Activated T-cell treated with anti-CD3 and anti-CD28 coated beads, Interleukin-2, amount 50 U/mL, for 72 hours (primary cell): ENCODE data around the gene AGBL3. TPM values are rescaled to one million over a fixed set of nuclear protein-coding genes. Genes with fewer than 3 reads are reported as not detected.

Source experiments
- ATAC-seq, 2 donors: fragments of 150-1000 bp; cut with Tn5 transposase; replicated peaks in 1 of 2; 2 replicates each; pipeline ENCODE4 v1.10.0; 2021; ENCODE audit warnings: moderate library complexity in 2 of 2, mild to moderate bottlenecking in 1 of 2
- DNase-seq, 2 donors: peaks; one replicate each; pipeline ENCODE4 v3.0.0; 2021 to 2022; ENCODE audit warnings: mixed read lengths in 1 of 2
- H3K27ac Mint-ChIP-seq: one replicate; pipeline ENCODE4 v1.8.0; 2022; ENCODE audit warnings: mild to moderate bottlenecking, moderate library complexity, mixed read lengths
- H3K27me3 Mint-ChIP-seq: one replicate; pipeline ENCODE4 v1.8.0; 2022; ENCODE audit warnings: low read depth, mixed read lengths
- H3K36me3 Mint-ChIP-seq, 2 donors: one replicate each; pipeline ENCODE4 v1.8.0; 2022; ENCODE audit warnings: mixed read lengths in 2 of 2, mild to moderate bottlenecking in 1 of 2; ENCODE audit not compliant: insufficient read depth in 2 of 2
- H3K4me1 Mint-ChIP-seq: one replicate; pipeline ENCODE4 v1.8.0; 2022; ENCODE audit warnings: low read depth, mixed read lengths
- H3K4me3 Mint-ChIP-seq, 2 donors: one replicate each; pipeline ENCODE4 v1.8.0; 2022; ENCODE audit warnings: mild to moderate bottlenecking in 2 of 2, mixed read lengths in 2 of 2, moderate library complexity in 2 of 2
- H3K9me3 Mint-ChIP-seq, 2 donors: one replicate each; pipeline ENCODE4 v1.8.0; 2022; ENCODE audit warnings: mixed read lengths in 2 of 2
- total RNA-seq, 2 donors: library from RNA; stranded (reverse); gene quantifications; one replicate each; pipeline ENCODE4 v1.2.3, GENCODE V29; 2022

Gene AGBL3
- total RNA-seq, 2 donors from 2014 or later, result 2.4 to 3.8 TPM

DNA sequence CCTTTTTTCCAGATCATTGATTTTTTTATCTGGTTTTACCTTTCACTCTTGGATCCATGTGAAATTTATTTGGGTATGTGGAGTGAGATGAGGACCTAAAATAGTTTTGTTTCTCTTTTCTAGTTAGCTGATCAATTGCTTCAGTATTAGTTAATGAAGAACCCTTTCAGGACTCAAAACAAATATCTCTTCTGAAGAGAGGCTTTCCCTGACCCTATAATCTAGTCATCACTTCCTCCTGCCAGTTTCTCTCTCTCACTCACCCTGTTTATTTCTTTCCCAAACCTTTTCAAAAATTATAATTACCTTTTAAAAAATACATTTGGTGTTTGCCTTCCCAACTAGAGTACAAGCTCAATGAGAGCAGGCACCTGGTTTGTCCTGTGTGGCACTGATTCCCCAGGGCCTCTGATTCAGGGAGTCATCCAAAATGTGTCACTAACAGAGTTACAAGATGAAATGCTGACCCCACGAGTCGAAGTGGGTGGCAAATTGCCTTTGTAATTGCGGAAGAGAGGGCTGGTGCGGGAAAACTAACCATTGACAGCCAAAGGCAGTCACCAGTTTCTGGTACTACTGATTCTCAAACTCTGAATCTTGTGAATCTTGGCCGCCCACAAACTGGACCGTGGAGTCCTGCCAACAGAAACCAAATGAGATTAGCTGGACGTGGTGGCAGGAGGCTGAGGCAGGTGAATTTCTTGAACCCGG lies 163.9 kb downstream of the AGBL3 start:
- Mint-ChIP-seq H3K27me3 (no peaks in the 10 kb centered on the region), H3K27ac (peak overlapping the region; percentile 75), H3K36me3 (peaks cover 32 to 49% of the 10 kb centered on the region in 2 donors), H3K4me3 (peak overlapping the region; percentile 81 to 84), H3K4me1 (peaks cover 81% of the 10 kb centered on the region), H3K9me3 (peaks cover 9 to 21% of the 10 kb centered on the region in 2 donors)
- DNase-seq (no peak), ATAC-seq (no peak)

DNA sequence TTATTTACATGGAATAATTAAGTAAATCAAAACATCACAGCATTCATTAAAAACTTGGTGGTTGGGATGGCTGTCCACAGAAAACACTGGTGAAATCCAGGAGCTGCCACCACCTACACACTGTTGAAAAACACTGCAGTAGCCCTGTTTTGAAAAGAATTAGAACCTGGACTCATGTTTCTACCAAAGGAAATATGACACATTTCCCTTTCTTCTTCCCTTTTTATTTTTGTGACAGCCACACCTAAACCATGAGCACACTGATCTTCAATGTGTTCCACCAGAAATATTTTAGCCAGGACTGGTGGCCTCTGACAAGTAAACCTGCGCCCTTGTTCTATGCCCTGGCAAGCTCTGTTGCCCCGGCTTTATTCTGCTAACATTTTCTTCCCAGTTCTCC lies 164.8 kb downstream of the AGBL3 start:
- peaks cover 35 to 57% of the 10 kb centered on the region in 2 donors for H3K36me3 Mint-ChIP-seq
- H3K4me1 Mint-ChIP-seq, result peaks cover 72% of the 10 kb centered on the region
- H3K27me3 Mint-ChIP-seq, result no peaks in the 10 kb centered on the region
- DNase-seq (no peak), ATAC-seq (no peak)
- H3K9me3 Mint-ChIP-seq, result peaks cover 12 to 24% of the 10 kb centered on the region in 2 donors
- H3K27ac Mint-ChIP-seq, result no peak overlapping the region
- H3K4me3 Mint-ChIP-seq, result peak overlapping the region; percentile 81 to 84

DNA sequence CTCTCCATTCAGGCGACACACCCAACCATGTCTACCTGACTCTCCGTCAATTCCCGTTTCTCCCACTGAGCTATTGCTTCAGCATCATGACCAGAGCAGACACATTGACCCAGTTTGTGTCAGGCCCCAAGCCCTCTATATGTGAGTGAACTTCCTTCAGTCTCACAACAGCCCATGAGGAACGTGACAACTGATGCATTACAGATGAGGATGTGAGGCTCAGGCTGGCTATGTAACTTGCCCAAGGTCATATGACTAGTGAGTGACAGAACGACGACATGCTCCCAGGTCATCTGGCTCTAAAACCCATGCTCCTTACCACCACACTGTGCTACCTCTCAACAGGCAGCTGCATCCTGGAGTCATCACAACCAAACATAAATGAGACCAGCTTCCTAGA lies 165.2 kb downstream of the AGBL3 start:
- DNase-seq, result no peak
- H3K27ac Mint-ChIP-seq, result no peak overlapping the region
- ATAC-seq, result no peak
- H3K4me1 Mint-ChIP-seq, result peaks cover 68% of the 10 kb centered on the region
- peak overlapping the region; percentile 76 to 84 for H3K4me3 Mint-ChIP-seq
- peaks cover 15 to 27% of the 10 kb centered on the region in 2 donors for H3K9me3 Mint-ChIP-seq
- H3K36me3 Mint-ChIP-seq, result peaks cover 38 to 61% of the 10 kb centered on the region in 2 donors
- H3K27me3 Mint-ChIP-seq, result no peaks in the 10 kb centered on the region

DNA sequence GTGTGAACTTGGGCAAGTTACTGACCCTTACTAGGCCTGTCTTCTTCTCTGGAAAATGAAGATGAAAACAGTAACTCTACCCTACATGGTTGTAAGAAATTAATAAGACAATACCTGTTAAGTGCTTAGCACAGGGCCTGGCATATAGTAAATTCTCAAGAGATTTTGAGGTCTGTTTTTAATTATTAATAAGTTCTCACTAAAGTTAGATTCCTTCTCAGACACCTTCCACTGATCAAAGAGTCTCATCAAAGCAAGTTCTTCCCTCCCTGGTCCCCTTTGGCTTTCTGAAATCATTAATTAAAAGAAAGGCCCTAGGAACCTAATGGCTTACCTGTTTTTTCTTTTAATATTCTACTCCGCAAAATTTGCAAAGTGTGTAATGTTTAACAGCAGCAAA lies 166.1 kb downstream of the AGBL3 start:
- H3K27me3 Mint-ChIP-seq, result no peaks in the 10 kb centered on the region
- ATAC-seq, result no peak
- H3K4me1 Mint-ChIP-seq, result peaks cover 68% of the 10 kb centered on the region
- peaks cover 21 to 33% of the 10 kb centered on the region in 2 donors for H3K9me3 Mint-ChIP-seq
- DNase-seq, result no peak
- no peak overlapping the region for H3K27ac Mint-ChIP-seq
- H3K4me3 Mint-ChIP-seq, result no peak overlapping the region
- H3K36me3 Mint-ChIP-seq, result peaks cover 47 to 70% of the 10 kb centered on the region in 2 donors

DNA sequence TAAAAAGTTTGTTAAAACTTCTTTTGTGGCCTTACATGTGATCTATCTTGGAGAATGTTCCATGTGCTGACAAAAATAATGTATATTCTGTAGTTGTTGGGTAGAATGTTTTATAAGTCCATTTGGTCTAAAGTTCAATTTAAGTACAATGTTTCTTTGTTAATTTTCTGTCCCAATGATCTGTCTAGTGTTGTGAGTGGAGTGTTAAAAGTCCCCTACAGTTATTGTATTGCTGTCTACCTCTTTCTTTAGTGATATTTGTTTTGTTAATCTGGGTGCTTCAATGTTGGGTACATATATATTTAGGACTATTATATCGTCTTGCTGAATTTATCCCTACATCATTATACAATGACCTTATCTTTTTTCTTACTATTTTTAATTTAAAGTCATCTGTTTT lies 168.4 kb downstream of the AGBL3 start:
- peaks cover 46 to 74% of the 10 kb centered on the region in 2 donors for H3K36me3 Mint-ChIP-seq
- H3K4me3 Mint-ChIP-seq, result no peak overlapping the region
- DNase-seq, result no peak
- peaks cover 76% of the 10 kb centered on the region for H3K4me1 Mint-ChIP-seq
- H3K27ac Mint-ChIP-seq, result no peak overlapping the region
- no peaks in the 10 kb centered on the region for H3K27me3 Mint-ChIP-seq
- H3K9me3 Mint-ChIP-seq, result peaks cover 23 to 34% of the 10 kb centered on the region in 2 donors
- no peak for ATAC-seq

DNA sequence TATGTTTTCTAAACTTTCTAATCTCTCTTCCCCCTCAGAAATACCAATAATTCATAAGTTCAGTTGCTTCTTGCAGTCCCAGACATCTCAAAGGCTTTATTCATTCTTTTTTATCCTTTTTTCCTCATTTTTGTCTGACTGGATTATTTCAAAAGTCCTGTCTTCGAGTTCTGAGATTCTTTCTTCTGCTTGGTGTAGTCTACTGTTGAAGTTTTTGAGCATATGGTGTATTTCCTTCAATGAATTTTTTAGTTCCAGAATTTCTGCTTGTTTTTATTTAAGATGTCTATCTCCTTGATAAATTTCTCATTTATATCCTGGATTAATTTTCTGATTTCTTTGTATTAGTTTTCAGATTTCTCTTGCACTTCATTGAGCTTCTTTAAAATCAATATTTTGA lies 170.0 kb downstream of the AGBL3 start:
- Mint-ChIP-seq H3K27me3 (no peaks in the 10 kb centered on the region), H3K9me3 (peaks cover 23 to 34% of the 10 kb centered on the region in 2 donors), H3K36me3 (peaks cover 42 to 76% of the 10 kb centered on the region in 2 donors), H3K4me3 (no peak overlapping the region), H3K4me1 (peaks cover 76% of the 10 kb centered on the region), H3K27ac (peak overlapping the region; percentile 50)
- no peak for ATAC-seq
- no peak for DNase-seq

DNA sequence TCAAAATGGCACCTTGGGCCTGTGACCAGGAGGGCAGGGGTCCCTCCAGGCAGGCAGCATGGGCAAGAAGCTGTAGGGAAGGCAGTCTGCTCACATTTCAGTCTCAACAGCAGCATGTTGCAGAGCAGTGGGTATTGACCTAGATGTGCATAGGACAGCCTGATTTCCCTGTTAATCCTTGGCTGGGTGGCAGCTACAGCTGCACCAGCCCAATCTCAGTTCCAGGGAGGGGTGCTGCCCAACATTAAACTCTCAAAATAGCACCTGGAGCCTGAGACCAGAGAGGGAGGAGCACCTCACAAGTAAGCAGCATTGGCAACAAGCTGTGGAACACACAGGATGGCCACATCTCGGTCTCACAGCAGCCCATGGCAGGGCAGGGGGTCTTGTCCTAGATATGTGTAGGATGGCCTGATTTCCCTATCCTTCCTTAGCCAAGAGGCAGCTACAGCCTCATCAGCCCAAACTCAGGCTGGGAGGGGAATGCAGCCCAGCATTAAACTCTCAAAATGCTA lies 171.9 kb downstream of the AGBL3 start:
- H3K36me3 Mint-ChIP-seq, result peaks cover 40 to 80% of the 10 kb centered on the region in 2 donors
- DNase-seq (no peak), ATAC-seq (no peak)
- H3K27me3 Mint-ChIP-seq, result no peaks in the 10 kb centered on the region
- H3K9me3 Mint-ChIP-seq, result peaks cover 22 to 37% of the 10 kb centered on the region in 2 donors
- no peak overlapping the region for H3K4me3 Mint-ChIP-seq
- no peak overlapping the region for H3K27ac Mint-ChIP-seq
- H3K4me1 Mint-ChIP-seq, result peaks cover 79% of the 10 kb centered on the region

DNA sequence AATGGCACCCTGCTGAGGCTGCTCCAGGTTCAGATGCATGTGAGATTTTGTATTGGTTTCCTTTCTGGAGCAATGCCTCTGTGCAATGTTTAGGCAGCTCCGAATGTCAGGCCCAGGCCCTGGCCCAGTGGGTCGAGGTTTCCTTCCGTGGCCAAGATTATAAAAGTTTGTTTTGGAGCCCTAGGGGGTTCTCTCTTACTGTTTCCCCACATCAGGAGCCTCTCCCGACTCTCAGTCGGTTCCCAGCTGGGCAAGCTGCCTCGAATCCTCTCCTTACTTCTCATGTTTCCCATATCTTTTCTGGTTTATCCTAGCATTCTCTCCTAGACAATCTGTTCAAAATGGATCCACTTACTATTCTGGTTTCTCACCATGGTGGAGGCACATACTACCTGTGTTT lies 172.6 kb downstream of the AGBL3 start:
- Mint-ChIP-seq H3K4me1 (peaks cover 75% of the 10 kb centered on the region), H3K9me3 (peaks cover 20 to 34% of the 10 kb centered on the region in 2 donors), H3K27ac (peak overlapping the region; percentile 96), H3K36me3 (peaks cover 37 to 74% of the 10 kb centered on the region in 2 donors), H3K27me3 (no peaks in the 10 kb centered on the region), H3K4me3 (no peak overlapping the region)
- ATAC-seq (no peak), DNase-seq (no peak)

DNA sequence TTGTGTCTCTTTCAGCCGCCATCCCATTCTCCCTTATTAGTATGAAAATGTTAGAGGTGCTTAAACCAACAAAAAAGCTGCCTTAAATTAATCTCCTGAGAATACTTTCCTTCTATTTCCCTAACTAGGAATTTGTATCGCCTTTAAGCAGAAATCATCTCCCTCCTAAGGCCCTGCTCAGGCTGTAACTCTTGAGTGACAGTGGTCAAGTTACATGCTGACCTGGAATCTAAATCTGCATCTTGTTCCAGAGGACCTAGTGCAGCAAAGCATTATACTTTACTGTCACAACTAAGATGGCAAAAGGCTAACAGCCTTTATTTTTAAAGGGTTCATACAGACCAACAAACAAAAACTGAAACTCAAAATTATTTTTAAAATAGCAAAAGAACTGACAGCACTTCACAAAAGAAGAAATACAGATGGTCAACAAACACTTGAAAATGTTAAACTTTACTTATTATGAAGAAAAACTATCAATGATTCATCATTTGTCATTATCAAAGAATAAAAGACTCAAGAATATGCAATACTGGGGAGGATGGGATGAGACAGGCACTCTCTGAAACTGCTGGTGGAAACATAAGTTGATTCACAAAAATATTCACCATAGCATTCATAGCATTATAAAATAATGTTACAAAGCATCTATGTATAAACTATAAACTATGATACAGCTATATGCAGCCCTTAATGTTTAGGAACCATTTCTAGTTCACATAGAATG lies 173.2 kb downstream of the AGBL3 start:
- peaks cover 31 to 68% of the 10 kb centered on the region in 2 donors for H3K36me3 Mint-ChIP-seq
- no peaks in the 10 kb centered on the region for H3K27me3 Mint-ChIP-seq
- ATAC-seq (peak in 1 of 2 donors; percentile 24), DNase-seq (no peak)
- peak overlapping the region; percentile 96 for H3K27ac Mint-ChIP-seq
- H3K4me3 Mint-ChIP-seq, result peak overlapping the region; percentile 23 to 57
- H3K4me1 Mint-ChIP-seq, result peaks cover 72% of the 10 kb centered on the region
- H3K9me3 Mint-ChIP-seq, result peaks cover 18 to 27% of the 10 kb centered on the region in 2 donors

DNA sequence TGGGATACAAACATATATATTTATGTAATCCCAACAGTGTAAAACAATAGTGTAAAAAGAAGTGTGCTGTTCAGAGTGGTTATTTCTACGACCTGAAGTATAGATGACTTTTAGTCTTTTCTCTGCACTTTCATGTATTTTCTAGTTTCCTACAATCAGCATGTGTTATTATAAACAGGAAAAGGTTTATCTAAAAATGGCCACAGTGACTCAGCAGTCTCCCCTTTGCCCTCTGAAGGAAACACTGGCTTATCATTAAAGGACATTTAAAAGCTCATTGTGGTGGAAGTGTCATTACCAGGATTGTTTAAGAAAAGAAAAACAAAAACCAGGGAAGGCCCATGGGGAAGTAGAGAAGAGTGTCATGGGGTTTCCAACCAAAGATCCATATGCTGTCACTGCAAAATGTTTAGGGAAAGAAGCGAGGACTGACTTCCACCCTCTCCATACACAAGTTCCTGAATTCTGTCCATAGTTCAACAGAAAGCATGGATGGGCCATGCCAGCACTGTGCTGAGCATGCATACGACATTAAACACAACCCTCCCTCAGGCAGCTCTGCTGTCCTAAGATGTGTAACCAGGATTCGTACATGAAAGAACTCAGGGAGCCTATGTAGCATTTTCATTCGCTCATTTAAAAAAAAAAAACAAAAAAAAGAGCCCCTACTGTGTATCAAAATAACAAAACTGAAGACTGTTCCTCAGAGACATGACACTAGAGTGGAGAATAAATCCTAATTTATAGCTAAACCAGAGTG lies 174.0 kb downstream of the AGBL3 start:
- H3K36me3 Mint-ChIP-seq, result peaks cover 28 to 62% of the 10 kb centered on the region in 2 donors
- peak overlapping the region; percentile 96 for H3K27ac Mint-ChIP-seq
- peak overlapping the region; percentile 57 to 58 for H3K4me3 Mint-ChIP-seq
- no peaks in the 10 kb centered on the region for H3K27me3 Mint-ChIP-seq
- peaks cover 66% of the 10 kb centered on the region for H3K4me1 Mint-ChIP-seq
- peaks cover 17 to 21% of the 10 kb centered on the region in 2 donors for H3K9me3 Mint-ChIP-seq
- ATAC-seq, result peak; percentile 21
- no peak for DNase-seq

DNA sequence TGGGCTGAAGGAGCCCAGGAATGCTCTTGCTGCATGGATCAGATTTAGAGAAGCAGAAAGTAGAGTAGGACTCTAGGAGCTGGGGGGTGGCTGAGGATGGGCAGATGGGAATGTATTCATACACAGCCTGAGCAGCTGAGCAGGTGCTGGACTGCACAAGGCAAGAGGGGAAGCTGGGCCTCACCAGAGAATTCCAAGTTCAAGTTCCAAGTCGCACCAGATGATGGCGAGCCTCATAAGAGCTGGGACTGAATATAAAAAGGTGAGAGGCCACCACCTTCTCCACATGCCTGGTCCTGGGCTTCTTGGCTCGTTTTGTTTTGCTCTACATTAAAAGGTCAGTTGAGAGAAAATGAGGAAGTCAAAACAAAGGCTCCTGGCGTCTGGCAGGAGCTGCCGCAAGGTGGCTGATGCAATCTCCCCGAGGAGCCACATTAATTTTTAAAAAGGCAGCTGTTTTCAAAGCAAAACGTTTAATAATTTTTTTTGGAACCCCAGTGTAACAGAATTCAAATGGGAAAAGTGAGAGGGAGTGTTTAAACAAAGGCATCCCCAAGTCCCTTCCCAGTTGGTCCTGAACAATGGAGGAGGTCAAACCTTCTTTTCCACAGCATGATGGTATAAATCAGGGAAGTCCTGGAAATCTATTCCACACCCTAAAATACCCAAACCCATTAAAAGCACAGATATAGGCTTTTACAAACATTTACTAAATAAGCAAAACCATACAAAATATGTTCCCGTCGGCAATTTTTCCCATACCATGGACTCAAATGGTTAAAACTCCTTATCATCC lies 174.7 kb downstream of the AGBL3 start:
- Mint-ChIP-seq H3K4me1 (peaks cover 66% of the 10 kb centered on the region), H3K4me3 (peak overlapping the region in 1 of 2 donors; percentile 39), H3K9me3 (peaks cover 14 to 19% of the 10 kb centered on the region in 2 donors), H3K36me3 (peaks cover 25 to 55% of the 10 kb centered on the region in 2 donors), H3K27ac (peak overlapping the region; percentile 96), H3K27me3 (no peaks in the 10 kb centered on the region)
- no peak for ATAC-seq
- no peak for DNase-seq

DNA sequence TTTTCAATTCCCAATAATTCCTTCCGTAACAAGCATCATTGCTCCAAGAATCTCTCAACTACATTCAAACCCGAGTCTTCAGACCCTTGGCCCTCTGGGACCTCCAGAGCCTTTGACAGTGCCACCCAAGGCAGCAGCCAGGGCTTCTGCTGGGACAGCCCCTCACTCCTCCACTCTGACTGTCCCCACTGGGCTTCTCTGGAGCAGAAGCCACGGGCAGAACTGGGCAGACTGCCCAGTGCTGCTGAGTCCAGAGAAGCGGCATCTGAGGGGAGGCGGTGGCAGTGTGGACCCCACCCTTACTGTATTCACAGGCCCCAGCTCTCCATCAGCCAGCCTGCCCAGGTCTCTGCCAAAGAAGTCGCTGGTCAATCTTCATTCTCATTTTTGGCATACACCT lies 175.4 kb downstream of the AGBL3 start:
- no peak for ATAC-seq

More for the DNA sequence above, 175.4 kb downstream of the AGBL3 start:
- Mint-ChIP-seq H3K4me3 (no peak overlapping the region), H3K27me3 (no peaks in the 10 kb centered on the region), H3K36me3 (peaks cover 20 to 49% of the 10 kb centered on the region in 2 donors), H3K27ac (peak overlapping the region; percentile 96), H3K4me1 (peaks cover 68% of the 10 kb centered on the region), H3K9me3 (peaks cover 9 to 15% of the 10 kb centered on the region in 2 donors)
- DNase-seq, result no peak
